Right atrium auricular region (tissue), 2 donors: ENCODE data around the gene TNRC6C. TPM values are rescaled to one million over a fixed set of nuclear protein-coding genes. Genes with fewer than 3 reads are reported as not detected.

Source experiments
- DNase-seq: peaks from one replicate; pipeline ENCODE4 v3.0.0-alpha.2; 2019; ENCODE audit warnings: low spot score
- H3K27ac ChIP-seq, 2 donors: fragments of 200-600 bp; sonication (generic); 1 replicate in 1 of 2; 2 replicates in 1 of 2; pipeline ENCODE4 v1.5.1; 2016 to 2019
- H3K27me3 ChIP-seq, 2 donors: fragments of 200-600 bp; sonication (generic); one replicate each; pipeline versions ENCODE4 v1.5.1 to v1.6.0; 2017 to 2019
- H3K36me3 ChIP-seq: fragments of 200-600 bp; sonication (generic); one replicate; pipeline ENCODE4 v1.5.1; 2016
- H3K4me1 ChIP-seq, 2 donors: fragments of 200-600 bp; sonication (generic); one replicate each; pipeline versions ENCODE4 v1.5.1 to v1.6.0; 2017 to 2019
- H3K4me3 ChIP-seq, 2 donors: fragments of 200-600 bp; sonication (generic); 1 replicate in 1 of 2; 2 replicates in 1 of 2; pipeline ENCODE4 v1.5.1; 2017 to 2019; ENCODE audit warnings: mild to moderate bottlenecking in 1 of 2, moderate library complexity in 1 of 2
- H3K9me3 ChIP-seq, 2 donors: fragments of 200-600 bp; sonication (generic); one replicate each; pipeline ENCODE4 v1.5.1; 2019
- total RNA-seq, 2 donors: library from RNA; depleted of rRNA; stranded (reverse); fragments of >200 nt; gene quantifications; one replicate each; pipeline ENCODE4 v1.1.0, GENCODE V29; 2016
- TF ChIP-seq, protein P1 (sequence below), 2 donors: fragments of 200-600 bp; sonication (generic); IDR thresholded peaks; one replicate each; pipeline ENCODE4 v1.5.1; 2019; ENCODE audit warnings: antibody characterized with exemption in 2 of 2

The TNRC6C gene
- total RNA-seq, 2 donors from 2014 or later = 8.7 to 13.0 TPM

DNA sequence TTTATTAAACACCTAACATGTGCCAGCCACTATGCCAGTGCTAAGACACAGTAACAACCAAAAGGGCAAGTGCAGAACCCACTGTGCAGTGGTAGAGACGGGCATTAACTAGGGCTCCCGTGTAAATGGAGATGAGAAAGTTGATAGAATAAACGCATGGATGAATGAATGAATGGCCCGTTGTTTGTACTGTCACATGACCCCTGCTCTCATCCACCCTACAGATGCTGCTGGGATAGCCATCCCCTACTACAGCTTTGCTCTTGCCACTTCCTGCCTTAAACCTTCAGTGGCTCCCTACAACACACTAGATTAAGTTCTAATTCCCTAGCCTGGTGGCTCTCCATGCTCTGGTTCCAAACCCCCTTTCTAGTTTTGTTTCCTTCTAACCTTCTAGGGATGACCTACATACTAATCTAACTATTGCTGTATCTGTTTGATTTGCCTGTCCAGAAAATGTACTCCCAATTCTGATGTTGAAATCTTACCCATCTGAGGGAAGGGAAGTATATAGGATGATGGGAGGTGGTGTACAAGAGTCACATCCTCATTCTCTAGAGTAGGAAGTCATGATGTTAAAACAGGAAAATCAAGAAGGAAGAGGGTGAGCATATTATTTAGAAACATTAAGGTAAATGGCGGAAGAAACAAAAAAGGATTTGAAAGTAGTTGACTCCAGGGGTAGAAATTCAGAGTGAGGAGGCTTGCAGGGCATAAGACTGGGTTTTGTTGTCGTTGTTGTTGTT lies 11.4 kb upstream of the TNRC6C start:
- no peaks in the 10 kb centered on the region for H3K36me3 ChIP-seq
- DNase-seq = no peak
- H3K27me3 ChIP-seq = no peaks in the 10 kb centered on the region
- TF ChIP-seq, protein P1, sequence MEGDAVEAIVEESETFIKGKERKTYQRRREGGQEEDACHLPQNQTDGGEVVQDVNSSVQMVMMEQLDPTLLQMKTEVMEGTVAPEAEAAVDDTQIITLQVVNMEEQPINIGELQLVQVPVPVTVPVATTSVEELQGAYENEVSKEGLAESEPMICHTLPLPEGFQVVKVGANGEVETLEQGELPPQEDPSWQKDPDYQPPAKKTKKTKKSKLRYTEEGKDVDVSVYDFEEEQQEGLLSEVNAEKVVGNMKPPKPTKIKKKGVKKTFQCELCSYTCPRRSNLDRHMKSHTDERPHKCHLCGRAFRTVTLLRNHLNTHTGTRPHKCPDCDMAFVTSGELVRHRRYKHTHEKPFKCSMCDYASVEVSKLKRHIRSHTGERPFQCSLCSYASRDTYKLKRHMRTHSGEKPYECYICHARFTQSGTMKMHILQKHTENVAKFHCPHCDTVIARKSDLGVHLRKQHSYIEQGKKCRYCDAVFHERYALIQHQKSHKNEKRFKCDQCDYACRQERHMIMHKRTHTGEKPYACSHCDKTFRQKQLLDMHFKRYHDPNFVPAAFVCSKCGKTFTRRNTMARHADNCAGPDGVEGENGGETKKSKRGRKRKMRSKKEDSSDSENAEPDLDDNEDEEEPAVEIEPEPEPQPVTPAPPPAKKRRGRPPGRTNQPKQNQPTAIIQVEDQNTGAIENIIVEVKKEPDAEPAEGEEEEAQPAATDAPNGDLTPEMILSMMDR (IDR thresholded peaks at IDR 0.05) = no peak
- H3K27ac ChIP-seq = no peak overlapping the region
- H3K4me1 ChIP-seq = no peaks in the 10 kb centered on the region
- no peaks in the 10 kb centered on the region for H3K9me3 ChIP-seq
- no peak overlapping the region for H3K4me3 ChIP-seq

DNA sequence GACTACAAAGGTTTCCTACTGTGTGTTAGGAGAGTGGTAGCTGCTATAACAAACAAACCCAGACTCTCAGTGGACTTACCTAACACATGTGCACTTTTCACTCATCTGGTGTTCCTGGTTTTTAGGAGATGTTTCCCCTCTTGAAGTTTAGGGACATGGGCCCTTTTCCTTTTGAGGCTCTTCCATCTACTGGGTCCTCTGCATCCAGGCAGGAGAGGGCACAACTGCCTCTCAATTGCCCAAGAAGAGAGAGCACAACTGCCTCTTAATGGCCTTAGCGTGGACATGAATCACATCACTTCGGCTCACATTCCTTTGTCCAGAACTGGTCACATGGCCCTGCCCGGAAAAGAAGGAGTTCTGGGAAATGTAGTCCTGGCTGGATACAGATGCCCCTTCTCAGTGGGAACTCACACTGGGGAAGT lies 9.8 kb upstream of the TNRC6C start:
- Histone ChIP-seq H3K4me3 (no peak overlapping the region), H3K27me3 (no peaks in the 10 kb centered on the region), H3K4me1 (no peaks in the 10 kb centered on the region), H3K36me3 (no peaks in the 10 kb centered on the region), H3K9me3 (no peaks in the 10 kb centered on the region), H3K27ac (no peak overlapping the region)
- no peak for DNase-seq
- TF ChIP-seq, protein P1 (IDR thresholded peaks at IDR 0.05) = no peak

DNA sequence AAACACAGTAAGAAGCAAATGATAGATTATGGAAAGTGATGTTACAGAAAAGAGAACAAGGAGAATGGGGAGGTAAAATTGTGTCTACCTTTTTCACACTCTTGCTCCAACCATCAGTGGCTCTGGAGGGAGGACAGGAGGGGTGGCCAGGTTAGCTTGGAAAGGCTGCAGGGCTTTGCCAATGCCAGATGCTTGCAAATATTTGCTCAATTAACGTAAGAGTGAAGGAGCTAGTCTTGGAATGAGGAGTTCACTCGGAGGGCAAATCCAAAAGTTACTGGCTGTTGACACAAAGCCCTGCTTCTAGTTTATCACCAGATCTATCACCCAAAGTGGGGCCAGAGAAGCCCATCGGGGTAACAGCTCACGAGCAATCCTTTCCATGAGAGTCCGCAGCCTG lies 7.4 kb upstream of the TNRC6C start:
- no peaks in the 10 kb centered on the region for H3K36me3 ChIP-seq
- no peak overlapping the region for H3K27ac ChIP-seq
- peak; percentile 9 for DNase-seq
- no peak overlapping the region for H3K4me3 ChIP-seq
- H3K27me3 ChIP-seq = no peaks in the 10 kb centered on the region
- TF ChIP-seq, protein P1 (IDR thresholded peaks at IDR 0.05) = no peak
- H3K9me3 ChIP-seq = no peaks in the 10 kb centered on the region
- H3K4me1 ChIP-seq = no peaks in the 10 kb centered on the region

DNA sequence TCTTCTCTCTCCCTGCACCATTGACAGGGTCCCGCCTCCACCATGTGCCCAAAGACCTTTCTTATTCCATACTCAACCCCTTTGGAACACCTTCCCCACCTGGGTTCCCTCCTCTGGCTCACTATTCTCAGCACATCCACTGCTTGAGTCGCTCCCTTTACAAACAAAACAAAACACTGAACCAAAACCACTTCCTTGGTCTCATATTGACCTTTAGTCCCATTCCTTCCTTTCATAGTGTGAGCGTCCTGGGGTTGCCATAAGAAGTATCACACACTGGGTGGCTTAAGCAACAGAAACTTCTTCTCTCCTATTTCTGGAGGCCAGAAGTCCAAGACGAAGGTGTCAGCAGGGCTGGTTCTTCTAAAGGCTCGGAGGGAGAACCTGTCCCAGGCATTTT lies 6.1 kb upstream of the TNRC6C start:
- H3K9me3 ChIP-seq = no peaks in the 10 kb centered on the region

DNA sequence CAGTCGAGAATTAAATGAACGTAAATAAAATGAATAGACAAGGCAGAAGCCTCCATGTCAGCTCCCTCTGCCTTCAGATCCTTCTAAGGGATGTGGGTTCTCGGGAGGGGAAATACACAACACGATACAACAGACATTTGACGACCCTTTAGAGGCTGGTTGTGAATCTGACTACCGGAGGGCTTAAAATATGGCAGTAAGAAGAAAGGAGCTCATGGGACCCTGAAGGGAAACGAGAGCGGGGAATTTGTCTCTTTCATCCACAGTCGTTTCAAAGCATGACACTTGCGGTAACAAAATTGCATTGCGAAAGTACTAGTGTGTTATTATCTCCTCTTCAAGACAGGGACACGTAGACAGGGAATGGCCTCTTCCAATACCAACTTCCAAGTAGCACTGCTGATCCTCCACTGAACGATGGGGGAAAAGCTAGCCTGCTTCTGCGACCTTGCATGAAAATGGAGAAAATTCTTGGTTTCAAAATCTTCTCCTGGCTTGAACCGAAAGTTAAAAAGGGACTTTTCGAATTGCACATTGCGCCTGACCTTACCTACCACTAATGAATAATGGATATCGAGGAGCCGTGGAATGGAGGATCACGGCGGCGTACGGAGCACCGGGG lies 1.2 kb upstream of the TNRC6C start:
- no peak for DNase-seq
- peak overlapping the region; percentile 73 to 83 for H3K27ac ChIP-seq
- H3K27me3 ChIP-seq = no peaks in the 10 kb centered on the region
- H3K4me1 ChIP-seq = peaks cover 0 to 32% of the 10 kb centered on the region in 2 donors
- TF ChIP-seq, protein P1 (IDR thresholded peaks at IDR 0.05) = no peak
- H3K9me3 ChIP-seq = no peaks in the 10 kb centered on the region
- H3K4me3 ChIP-seq = peak overlapping the region; percentile 59 to 90
- H3K36me3 ChIP-seq = no peaks in the 10 kb centered on the region

More for the DNA sequence above, 6.1 kb upstream of the TNRC6C start:
- Histone ChIP-seq H3K4me3 (no peak overlapping the region), H3K4me1 (peaks cover 0 to 3% of the 10 kb centered on the region in 2 donors), H3K27ac (no peak overlapping the region), H3K27me3 (no peaks in the 10 kb centered on the region), H3K36me3 (no peaks in the 10 kb centered on the region)
- TF ChIP-seq, protein P1 (IDR thresholded peaks at IDR 0.05) = no peak
- no peak for DNase-seq
